GM21515 (cell line): ENCODE results near the gene RAP2A.
A peak's percentile ranks its signal among the peaks of the same experiment; 100 is the strongest.

Source experiments
- ATAC-seq: cut with Tn5 transposase; IDR thresholded peaks from one replicate; pipeline ENCODE4 v1.9.1; 2021; ENCODE audit not compliant: unreplicated experiment

RAP2A gene

DNA sequence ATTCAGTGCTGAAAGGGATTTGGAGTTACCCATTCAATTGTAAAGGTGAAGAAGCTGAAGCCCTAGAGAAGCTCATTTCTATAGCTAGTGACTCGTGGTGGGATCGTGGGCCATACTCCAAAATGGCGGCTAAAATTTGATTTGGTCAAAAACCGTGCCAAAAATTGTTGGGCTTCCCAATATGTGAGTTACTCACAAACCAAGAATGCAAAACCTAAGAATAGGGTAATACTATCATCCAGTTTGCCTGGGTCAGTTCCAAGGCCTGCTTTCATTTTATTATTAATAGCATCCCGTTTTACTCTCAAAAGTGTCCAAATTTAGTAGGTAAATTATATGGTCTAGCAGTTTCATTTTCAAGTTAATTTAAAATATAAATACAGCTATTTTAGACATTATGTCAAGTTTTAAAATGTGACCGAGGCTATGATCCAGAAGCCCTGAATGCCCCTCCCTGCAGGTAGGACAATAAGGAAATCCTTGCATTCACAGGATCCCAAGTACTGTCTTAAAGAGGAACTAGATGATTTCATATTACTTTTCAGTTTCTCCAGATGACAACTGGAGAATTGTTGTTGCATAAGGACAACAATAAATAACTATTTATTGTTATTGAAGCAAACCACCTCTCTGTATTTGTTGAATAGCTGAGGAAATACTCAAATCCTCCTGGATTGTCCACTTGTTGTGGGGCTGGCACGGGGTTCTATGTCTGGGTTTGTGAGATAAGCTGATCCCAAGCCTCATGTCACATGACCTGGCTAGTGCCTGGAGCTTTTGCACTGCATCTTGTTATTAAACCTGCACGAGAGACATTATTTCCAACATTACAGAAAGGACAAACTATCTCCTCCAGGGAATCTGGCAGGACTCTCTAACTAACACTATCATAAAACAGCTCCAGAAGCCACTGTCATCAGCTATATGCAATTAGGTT lies 11.6 kb upstream of the RAP2A start:
- no peak for ATAC-seq

DNA sequence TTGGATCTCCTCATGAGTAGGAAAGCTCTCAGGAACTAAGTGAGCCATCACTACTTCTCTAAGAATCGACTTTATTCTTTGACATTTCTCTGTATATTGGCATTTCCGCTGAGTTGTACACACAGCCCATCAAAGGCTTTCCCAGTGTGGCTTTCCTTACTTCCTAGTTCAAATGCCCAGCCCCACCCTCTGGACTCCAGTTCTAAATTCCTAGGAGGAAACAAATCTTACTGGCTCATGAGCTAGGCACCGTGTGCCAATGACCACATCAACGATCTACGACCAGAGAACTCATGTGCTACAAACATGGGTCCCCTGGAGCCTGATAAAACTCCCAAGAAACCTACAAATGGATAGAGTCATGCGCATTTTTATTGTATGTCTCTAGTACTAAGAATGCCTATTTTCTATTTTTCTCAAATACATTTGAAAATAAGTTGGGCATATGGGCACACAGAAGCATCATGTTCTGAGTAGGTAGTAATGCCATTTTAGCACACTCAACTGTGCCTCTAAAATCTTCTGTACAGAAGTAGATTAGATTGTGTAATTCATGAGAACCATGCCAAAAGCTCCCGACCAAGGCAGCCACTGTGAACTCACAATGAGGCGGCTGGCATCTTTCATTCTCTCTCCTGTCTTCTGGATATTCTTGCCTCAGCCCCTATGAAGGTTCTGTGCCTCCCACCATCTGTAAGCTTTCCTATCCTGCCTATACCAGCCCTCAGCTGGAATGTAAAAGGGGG lies 10.5 kb upstream of the RAP2A start:
- no peak for ATAC-seq

DNA sequence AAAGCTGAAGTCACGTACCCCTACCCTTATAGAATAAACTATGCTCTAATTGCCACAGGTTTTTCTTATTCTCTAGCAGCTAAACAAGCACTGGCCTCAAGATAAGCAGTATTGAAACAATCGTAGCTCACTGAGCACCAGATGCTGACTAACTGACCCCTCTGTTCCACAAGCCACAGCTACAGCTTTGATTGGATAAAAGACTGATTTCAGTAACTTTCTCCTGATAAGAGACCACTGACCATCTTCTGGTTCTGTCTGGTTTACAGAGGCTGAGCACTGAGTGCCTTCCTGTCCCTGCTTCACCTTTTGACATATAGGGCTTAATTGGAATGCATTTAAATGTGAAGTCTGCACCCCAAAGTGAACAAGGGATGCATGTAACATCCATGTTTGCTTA lies 8.4 kb upstream of the RAP2A start:
- no peak for ATAC-seq

DNA sequence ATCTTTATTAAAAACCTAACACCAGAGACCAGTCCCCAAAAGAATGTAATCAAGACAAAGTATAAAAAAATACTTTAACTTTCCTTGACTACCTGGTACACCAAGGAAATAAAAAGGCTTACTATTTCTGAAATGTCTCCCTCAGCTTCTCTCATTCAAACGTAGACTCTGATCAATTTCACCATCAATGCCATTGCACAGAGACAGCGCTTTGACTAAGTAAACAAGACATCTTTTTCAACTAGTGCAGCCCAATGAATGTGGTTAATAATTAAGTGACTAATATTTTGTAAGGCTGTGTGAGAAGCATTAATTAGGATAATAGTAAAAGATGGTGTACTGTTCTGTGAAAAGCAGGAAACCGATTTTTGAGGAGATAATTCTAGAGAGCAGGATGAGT lies 7.3 kb upstream of the RAP2A start:
- ATAC-seq, result no peak

DNA sequence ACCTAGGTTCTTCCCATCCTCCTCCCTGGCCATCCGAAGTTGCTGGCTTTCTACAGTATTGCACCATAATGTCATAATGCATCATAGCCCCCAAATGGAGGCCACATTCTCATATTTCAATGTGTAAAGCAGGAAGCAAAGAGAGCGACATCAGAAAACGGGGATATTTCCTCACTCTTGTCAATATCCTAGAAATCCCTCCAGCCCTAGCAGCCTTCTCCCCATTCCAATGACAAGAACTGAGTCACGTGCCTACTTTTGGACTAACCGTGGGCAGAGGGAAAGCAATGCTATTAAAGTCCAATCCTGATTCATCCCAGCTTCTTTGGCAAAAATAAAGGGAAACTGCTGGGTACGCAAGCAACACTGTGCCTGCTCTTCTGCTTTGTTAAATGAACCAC lies 4.3 kb upstream of the RAP2A start:
- ATAC-seq, result no peak

DNA sequence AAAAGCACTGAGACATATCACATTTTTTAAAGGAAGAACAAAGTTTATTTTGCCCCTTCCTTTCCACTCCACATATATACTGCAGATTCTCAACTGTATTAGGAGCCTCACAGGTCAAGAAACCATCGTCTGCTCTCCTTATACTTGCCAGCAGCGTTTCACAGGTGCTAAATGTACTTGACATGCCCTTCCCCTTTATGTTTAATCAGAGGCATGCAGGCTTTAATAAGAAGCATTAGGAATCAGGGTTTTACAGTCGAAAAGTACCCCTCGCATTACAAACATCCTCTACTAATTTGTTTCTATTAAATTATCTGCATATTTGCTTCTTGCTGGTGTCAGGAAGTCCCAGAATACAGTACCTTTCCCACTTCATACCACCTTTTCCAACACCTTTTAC lies 3.7 kb upstream of the RAP2A start:
- ATAC-seq, result no peak

DNA sequence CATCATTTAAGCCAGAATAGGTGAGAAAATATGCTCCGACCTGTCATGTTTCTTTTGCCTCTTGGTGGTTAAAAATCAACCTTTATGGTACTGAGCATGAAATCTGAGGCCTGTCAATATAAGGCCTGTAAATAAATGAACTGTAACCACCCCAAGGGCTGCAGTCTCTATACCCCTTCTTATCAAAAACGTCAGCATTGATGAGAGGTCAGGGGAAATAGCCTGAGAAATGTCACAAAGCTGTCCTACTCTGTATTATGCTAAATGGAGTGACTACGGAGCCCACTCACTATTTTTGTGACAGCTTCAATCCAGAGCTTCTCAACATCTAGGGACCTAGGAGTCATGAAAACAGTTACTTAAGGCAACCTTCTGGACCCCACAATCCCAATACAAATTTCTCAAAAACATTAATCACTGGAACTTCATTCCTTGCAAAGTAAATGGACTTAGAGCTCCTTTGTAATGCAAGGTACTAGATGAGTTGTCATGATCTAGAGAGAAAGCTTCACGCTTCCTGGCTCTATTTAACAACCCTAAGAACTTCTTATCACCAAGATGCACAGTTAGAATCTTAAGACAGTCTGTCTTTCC lies 2.7 kb upstream of the RAP2A start:
- no peak for ATAC-seq

DNA sequence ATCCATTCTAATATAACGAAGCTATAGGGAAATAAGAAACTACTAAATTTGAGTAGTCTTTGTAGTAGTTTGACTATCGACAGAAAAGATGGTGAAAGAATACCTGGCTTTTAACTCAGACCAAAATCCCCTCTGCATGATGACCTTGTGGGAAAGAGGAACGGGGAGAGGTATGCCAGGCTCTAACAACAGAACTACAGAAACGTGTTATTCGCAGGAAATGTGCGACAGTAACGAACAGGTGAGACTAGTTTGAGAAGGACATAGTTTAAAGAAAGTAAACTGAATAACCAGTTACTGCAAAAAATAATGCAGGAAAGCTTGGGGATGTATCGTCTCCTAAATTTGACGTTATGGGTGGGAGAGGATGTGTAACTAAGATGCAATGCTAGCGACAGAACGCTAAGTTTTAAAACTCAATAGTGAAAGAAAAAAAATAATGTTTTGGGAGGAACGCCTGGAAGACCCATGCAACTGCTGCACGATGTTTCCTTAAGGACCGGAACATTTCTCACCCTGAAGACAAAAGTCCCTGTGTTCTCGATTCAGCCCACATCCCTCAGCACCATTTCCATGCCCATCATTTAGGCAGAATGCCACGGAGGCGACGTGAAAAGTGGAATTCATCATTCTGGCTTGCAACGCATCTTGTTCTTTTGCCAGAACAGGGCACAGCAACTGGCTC lies 1.6 kb upstream of the RAP2A start:
- no peak for ATAC-seq

DNA sequence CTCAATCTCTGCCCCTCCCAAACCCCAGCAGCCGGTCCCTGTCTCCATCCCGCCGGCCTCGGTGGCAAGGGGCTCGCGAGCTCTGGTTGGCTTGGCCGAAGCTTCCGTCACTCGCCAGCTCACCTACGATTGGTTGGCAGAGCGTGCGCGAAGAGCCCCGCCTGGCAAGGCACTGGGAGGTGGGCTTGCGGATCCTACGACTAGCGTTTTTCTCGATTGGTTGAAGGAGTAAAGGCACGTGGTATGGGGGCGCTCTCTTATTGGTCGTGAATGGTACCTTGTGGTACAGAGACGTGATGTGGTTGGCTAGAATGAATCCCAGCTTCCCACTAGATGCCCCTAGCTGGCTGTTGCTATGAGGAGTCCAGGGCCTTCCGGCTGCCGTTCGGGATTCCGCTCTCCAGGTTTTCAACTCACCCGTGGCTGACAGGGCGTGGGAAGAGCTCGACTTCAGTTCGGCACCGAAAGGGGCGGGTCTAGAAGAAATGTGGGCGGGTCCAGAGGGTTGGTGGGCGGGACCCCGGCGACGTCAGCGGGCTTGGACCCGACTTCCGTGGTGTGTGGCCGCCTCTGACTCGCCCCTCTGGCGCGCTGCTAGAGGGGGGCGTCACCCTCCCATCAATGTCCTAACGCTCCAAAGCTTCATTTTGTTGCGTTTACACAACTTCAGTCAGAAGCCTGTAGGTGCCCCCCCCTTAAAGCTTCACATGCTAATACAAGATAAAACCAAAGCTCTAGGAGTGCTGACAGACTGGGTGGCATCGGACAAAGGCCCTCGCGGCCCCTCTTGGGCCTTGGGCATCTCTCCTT lies 847 bp upstream of the RAP2A start:
- ATAC-seq, result peak; percentile 77

DNA sequence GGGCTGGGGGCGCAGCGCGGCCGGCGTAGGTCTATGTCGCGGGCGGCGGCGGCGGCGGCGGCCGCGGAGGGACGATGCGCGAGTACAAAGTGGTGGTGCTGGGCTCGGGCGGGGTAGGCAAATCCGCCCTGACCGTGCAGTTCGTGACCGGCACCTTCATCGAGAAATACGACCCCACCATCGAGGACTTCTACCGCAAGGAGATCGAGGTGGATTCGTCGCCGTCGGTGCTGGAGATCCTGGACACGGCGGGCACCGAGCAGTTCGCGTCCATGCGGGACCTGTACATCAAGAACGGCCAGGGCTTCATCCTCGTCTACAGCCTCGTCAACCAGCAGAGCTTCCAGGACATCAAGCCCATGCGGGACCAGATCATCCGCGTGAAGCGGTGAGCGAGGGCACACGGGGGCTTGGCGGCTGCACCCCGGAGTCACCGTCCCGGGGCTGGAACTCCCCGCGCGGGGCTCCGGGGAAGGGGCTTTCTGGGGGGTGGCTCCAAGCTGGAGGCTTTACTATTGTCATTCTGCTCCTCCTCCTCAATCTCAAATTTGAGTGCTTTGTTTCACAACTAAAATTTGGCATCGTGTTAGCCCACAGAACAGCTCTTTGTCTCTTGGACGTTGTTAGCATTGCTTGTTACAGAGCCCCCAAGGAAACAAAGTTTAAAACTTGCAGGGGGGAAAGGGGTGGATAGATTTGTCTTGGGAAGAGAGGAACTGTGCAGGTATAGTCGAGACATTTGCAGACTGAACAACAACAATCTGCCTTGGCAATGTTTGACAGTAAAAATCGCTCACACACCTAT lies 630 bp downstream of the RAP2A start:
- peak; percentile 1 for ATAC-seq

DNA sequence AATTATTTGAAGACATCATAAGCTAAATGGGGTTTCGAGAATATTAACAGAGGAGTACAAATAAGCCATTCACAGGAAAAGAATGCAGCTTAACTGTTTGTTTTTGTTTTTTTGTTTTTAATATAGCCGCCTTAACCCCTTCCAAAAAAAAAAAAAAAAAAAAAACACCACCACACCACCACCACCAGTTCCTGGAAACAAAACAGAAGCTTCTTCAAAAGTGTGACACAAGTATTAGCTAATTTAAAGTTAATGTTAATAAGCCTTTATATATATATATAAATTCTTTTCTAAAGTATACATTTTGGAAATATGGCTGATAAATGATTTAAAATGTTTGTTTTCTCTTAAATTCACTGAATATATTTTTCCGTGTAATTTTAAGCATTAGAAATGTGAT lies 1.4 kb downstream of the RAP2A start:
- ATAC-seq, result no peak

DNA sequence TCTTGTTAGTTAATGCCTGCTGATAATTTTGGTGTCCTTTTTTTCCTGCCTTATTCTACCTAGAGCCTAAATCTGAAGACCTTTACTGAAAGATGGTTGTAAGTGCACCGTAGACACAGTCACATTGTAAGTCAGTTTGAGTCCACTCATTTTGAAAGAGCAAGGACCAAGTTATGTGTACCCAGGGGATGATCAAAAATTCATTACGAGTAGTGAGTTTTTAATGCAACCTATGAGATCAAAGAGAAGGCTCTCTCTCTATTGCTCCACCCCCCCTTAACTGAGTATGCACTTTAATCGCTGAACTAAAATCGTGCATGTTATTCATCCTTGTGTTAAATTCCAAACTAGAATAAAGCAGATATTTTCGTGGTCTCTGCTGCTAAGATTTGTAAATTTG lies 1.8 kb downstream of the RAP2A start:
- ATAC-seq, result no peak

DNA sequence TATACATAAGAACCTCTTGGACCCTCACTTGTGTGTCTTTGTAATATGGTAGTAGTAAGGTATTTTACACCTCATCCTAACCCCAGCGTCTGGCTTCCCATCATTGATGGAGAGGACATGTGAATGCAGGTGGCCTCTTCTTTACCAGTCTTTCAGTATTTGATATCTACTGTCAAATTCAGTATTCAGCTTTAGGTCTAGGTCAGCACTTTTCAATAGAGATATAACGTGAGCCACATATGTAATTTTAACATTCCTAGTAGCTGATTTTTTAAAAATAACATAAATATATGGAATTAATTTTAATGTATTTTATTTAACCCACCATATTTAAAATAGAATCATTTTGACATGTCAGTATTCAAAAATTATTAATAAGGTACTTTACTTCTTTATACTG lies 2.9 kb downstream of the RAP2A start:
- no peak for ATAC-seq

DNA sequence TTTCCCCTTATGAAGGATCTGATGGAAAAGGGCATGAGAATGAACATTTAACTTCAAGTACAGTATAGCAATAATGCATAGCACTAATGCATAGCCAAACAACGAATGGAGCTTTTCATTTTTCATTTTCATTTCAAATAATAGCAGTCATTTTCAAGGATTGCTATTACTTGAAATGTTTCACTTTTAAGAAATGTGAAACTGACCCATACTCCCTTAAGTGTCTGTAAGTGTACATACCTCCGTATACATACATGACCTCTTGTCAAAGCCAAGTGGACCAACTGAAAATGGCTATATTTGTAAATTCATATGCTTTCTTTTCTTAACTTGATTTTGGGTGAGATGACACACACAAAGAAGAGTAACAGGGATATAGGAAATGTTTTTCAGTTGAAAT lies 3.8 kb downstream of the RAP2A start:
- ATAC-seq, result no peak

DNA sequence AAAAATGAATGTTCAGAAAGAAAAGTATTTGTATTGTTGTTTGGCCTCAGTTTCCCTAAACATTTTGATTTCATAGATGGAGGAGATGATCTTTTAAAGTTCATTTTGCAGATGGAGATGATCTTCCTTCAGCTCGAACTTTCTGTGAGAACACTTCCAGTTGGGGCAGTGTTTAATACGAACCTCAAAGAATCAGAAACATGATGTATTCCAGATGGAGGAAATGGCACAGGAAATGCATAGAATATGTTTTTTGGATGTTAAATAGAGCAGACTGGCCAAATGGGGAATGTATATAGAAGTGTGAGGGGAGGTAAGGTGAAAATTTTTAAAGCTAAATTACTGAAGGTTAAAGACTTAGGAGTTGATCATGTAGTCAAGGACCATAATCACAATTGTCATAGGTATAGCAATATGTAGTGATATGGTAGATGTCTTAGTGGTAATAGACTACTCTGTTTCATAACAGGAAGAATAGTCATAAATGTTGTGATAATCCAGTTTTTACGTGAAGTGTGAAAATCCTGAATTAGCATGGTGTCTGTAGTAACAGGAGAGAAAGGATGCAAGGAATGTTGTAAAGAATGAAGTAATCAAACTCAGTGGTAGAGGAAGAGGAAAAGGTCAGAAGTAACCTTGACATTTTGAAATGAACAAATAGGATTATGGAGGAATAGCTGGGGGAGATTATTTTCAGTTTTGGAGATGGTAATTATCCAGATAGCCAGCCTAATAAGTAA lies 5.1 kb downstream of the RAP2A start:
- ATAC-seq, result no peak

DNA sequence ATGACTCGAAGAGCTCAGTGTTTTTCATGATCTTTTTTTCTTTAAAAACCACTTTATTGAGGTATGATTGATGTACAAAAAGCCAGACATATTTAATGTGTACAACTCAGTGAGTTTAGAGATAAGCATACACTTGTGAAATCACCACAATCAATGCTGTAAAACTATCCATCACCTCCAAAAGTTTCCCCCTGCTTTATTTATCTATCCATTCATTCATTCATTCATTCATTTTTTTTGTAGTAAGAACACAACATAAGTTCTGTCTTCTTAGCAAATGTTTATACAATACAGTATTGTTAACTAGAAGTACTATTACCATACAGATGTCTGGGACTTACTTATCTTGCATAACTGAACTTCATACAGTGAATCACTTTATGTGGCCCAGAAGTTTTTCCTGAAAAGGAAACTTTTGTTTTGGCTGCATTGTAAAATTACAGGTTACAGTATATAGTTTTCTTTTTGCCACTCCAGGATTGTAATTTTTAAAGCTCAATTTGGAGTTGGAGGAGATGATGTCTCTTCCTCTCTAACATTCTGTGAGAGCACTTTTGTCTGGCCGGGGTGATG lies 6.7 kb downstream of the RAP2A start:
- ATAC-seq, result no peak

DNA sequence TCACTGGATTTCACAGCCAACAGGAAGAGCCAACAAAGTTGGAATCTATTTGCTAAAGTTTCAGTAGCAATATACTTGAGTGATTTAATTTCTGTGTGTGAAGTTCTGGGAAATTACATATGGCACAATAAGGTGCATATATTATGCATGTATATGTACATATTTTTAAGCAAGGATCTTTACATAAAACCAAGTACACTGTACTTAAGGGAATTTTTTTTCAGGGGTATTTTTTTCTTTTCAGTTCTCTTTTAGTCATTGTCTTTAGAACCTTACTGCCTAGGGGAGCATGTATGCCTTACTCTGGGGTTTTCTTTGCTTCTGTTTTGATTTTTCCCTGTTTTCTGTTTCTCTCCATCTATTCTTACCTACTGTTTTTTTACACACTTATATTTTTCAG lies 7.4 kb downstream of the RAP2A start:
- ATAC-seq, result peak; percentile 36

DNA sequence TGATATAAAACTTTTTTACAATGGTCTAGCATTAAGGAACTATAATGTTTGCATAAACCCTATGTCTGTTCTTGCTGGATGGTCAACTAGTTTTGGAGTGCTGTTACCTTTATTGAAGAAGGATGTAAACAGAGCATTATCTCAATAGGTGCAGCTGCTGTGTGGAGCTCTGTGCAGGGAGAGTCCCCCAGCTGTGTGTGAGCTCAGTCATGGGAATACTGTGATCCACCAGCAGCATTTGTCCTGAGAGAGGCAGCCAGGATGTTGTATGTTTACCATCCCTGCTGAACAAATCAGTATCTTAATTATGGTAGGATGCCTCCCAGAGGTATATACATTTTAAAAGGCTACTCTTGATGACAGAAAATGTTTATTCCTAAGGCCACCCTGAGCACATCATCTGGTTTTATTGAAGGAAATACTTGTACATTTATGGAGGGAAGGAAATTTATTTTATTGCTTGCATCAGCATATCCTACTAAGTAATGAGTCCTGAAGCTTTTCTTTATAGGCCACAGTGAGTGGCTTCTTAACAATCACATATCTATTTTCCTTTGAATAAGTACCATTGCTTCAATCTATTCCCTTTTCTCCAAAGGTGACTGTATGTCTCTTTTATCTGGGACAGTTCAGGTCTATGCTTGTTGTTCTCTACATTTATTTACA lies 11.7 kb downstream of the RAP2A start:
- no peak for ATAC-seq
